Neural cell (in vitro differentiated cells): ENCODE results near the gene CCDC73. TPM values are rescaled to one million over a fixed set of nuclear protein-coding genes. Genes with fewer than 3 reads are reported as not detected.

ENCODE experiments used
- H2AFZ ChIP-seq: fragments of 200-600, 300-800 bp; sonication (generic), shearing (Covaris generic); 2 replicates; pipeline ENCODE4 v1.6.0; 2014; ENCODE audit warnings: low read depth, mild to moderate bottlenecking, antibody characterized with exemption, low read length, moderate library complexity
- H3F3A ChIP-seq: fragments of 200-600 bp; shearing (Covaris generic); 2 replicates; pipeline ENCODE4 v1.6.1; 2016; ENCODE audit warnings: mild to moderate bottlenecking, moderate library complexity, mixed read lengths, antibody characterized with exemption, low read length; ENCODE audit not compliant: insufficient read depth, poor library complexity, severe bottlenecking
- H3K27ac ChIP-seq: fragments of 200-600, 300-800 bp; sonication (generic), shearing (Covaris generic); 2 replicates; pipeline ENCODE4 v1.5.1; 2014; ENCODE audit warnings: mild to moderate bottlenecking, low read length, moderate library complexity
- H3K27me3 ChIP-seq: fragments of 300-800, 200-600 bp; sonication (generic), shearing (Covaris generic); 2 replicates; pipeline ENCODE4 v1.6.0; 2014; ENCODE audit warnings: mild to moderate bottlenecking, low read depth, low read length, moderate library complexity; ENCODE audit not compliant: insufficient read depth
- H3K36me3 ChIP-seq: fragments of 300-800, 200-600 bp; sonication (generic), shearing (Covaris generic); 2 replicates; pipeline ENCODE4 v1.5.1; 2014; ENCODE audit warnings: mild to moderate bottlenecking, antibody characterized with exemption, low read length, moderate library complexity; ENCODE audit not compliant: insufficient read depth
- H3K4me2 ChIP-seq: fragments of 300-800, 200-600 bp; sonication (generic), shearing (Covaris generic); 2 replicates; pipeline ENCODE4 v1.6.0; 2014; ENCODE audit warnings: mild to moderate bottlenecking, low read length
- H3K4me3 ChIP-seq: fragments of 300-800, 200-600 bp; sonication (generic), shearing (Covaris generic); 2 replicates; pipeline ENCODE4 v1.5.1; 2014; ENCODE audit warnings: mild to moderate bottlenecking, low read length, moderate library complexity
- H3K79me2 ChIP-seq: fragments of 200-600 bp; shearing (Covaris generic); replicated peaks from 2 replicates; pipeline ENCODE4 v1.6.0; 2014; ENCODE audit warnings: mild to moderate bottlenecking, low read length, moderate library complexity; ENCODE audit not compliant: insufficient read depth
- H3K9ac ChIP-seq: fragments of 300-800, 200-600 bp; sonication (generic), shearing (Covaris generic); 2 replicates; pipeline ENCODE4 v1.6.1; 2016; ENCODE audit warnings: mild to moderate bottlenecking, low read length, mixed read lengths
- H3K9me2 ChIP-seq: fragments of 200-600 bp; shearing (Covaris generic); 2 replicates; pipeline ENCODE4 v1.6.1; 2016; ENCODE audit warnings: mild to moderate bottlenecking, low read length, mixed read lengths; ENCODE audit not compliant: insufficient read depth
- H3K9me3 ChIP-seq: fragments of 200-600, 300-800 bp; sonication (generic), shearing (Covaris generic); 2 replicates; pipeline ENCODE4 v1.6.1; 2016; ENCODE audit warnings: mild to moderate bottlenecking, mixed run types, low read length, moderate library complexity, mixed read lengths
- H4K20me1 ChIP-seq: fragments of 200-600 bp; shearing (Covaris generic); 2 replicates; pipeline ENCODE4 v1.6.1; 2016; ENCODE audit warnings: mild to moderate bottlenecking, mixed run types; ENCODE audit not compliant: insufficient read depth
- CTCF ChIP-seq: fragments of 450-650 bp; IDR thresholded peaks from 2 replicates; pipeline ENCODE4 v1.5.1; 2014; ENCODE audit warnings: antibody characterized with exemption, mild to moderate bottlenecking, moderate library complexity; ENCODE audit not compliant: poor library complexity, severe bottlenecking
- EP300 ChIP-seq: fragments of 450-650 bp; conservative IDR thresholded peaks from 2 replicates; pipeline ENCODE4 v1.6.1; 2014; ENCODE audit warnings: antibody characterized with exemption, mild to moderate bottlenecking, moderate library complexity; ENCODE audit not compliant: poor library complexity, severe bottlenecking
- EZH2 ChIP-seq: fragments of 200-600, 300-800 bp; shearing (Covaris generic), sonication (generic); IDR thresholded peaks from 2 replicates; pipeline ENCODE4 v1.6.1; 2014; ENCODE audit warnings: antibody characterized with exemption, low read length, borderline replicate concordance, mild to moderate bottlenecking; ENCODE audit not compliant: insufficient read depth, poor library complexity, severe bottlenecking
- MXI1 ChIP-seq: fragments of 450-650 bp; conservative IDR thresholded peaks from 2 replicates; pipeline ENCODE4 v1.6.1; 2014; ENCODE audit warnings: antibody characterized with exemption, mild to moderate bottlenecking; ENCODE audit not compliant: poor library complexity, severe bottlenecking
- POLR2AphosphoS5 ChIP-seq: IDR thresholded peaks from 2 replicates; pipeline ENCODE4 v1.6.1; 2012
- RAD21 ChIP-seq: fragments of 450-650 bp; conservative IDR thresholded peaks from 2 replicates; pipeline ENCODE4 v1.6.1; 2014; ENCODE audit warnings: antibody characterized with exemption, mild to moderate bottlenecking, moderate library complexity
- REST ChIP-seq: IDR thresholded peaks from 2 replicates; pipeline ENCODE4 v1.6.1; 2012; ENCODE audit warnings: borderline replicate concordance
- SMC3 ChIP-seq: fragments of 450-650 bp; conservative IDR thresholded peaks from 2 replicates; pipeline ENCODE4 v1.6.1; 2014; ENCODE audit warnings: antibody characterized with exemption, mild to moderate bottlenecking, moderate library complexity; ENCODE audit not compliant: poor library complexity
- TAF1 ChIP-seq: IDR thresholded peaks from 2 replicates; pipeline ENCODE4 v1.6.1; 2012; ENCODE audit warnings: low read depth
- polyA plus RNA-seq: library from polyadenylated mRNA; depleted of rRNA; stranded (reverse); fragments of >200 nt; gene quantifications from 2 replicates; pipeline ENCODE4 v1.2.3, GENCODE V29; 2014

The CCDC73 gene
- polyA plus RNA-seq, 1 donor from 2014 or later = 0.07 TPM

GRCh38 chr11:32809313-32809712 lies 14.9 kb upstream of the CCDC73 start:
- Histone ChIP-seq H3K4me3 (no peak overlapping the region), H3K27ac (no peak overlapping the region), H3K4me2 (no peak overlapping the region), H2AFZ (no peak overlapping the region), H3K36me3 (no peaks in the 10 kb centered on the region), H3K79me2 (no peaks in the 10 kb centered on the region), H3K27me3 (no peaks in the 10 kb centered on the region), H3K9ac (no peak overlapping the region), H4K20me1 (no peaks in the 10 kb centered on the region), H3F3A (no peaks in the 10 kb centered on the region), H3K9me2 (no peaks in the 10 kb centered on the region), H3K9me3 (no peaks in the 10 kb centered on the region)
- no peak for TF ChIP-seq TAF1
- no peak for TF ChIP-seq MXI1
- TF ChIP-seq RAD21 = peak; percentile 60
- TF ChIP-seq SMC3 = peak; percentile 61
- no peak for TF ChIP-seq REST
- peak; percentile 68 for TF ChIP-seq CTCF
- no peak for TF ChIP-seq EZH2

- no peak overlapping the region for H3K9ac ChIP-seq
- H2AFZ ChIP-seq = no peak overlapping the region
- no peaks in the 10 kb centered on the region for H3K9me3 ChIP-seq
- H3K27ac ChIP-seq = no peak overlapping the region
- H3K9me2 ChIP-seq = no peaks in the 10 kb centered on the region
- TF ChIP-seq SMC3 = no peak
- TF ChIP-seq EZH2 = no peak
- no peak for TF ChIP-seq REST
- TF ChIP-seq RAD21 = no peak
- TF ChIP-seq POLR2AphosphoS5 = no peak
- TF ChIP-seq CTCF = no peak
- TF ChIP-seq MXI1 = no peak
- TF ChIP-seq TAF1 = no peak
- no peak for TF ChIP-seq EP300
- no peaks in the 10 kb centered on the region for H4K20me1 ChIP-seq
- H3F3A ChIP-seq = no peaks in the 10 kb centered on the region
- no peak overlapping the region for H3K4me2 ChIP-seq
- no peaks in the 10 kb centered on the region for H3K79me2 ChIP-seq
- H3K4me3 ChIP-seq = no peak overlapping the region
- H3K27me3 ChIP-seq = no peaks in the 10 kb centered on the region
- H3K36me3 ChIP-seq = no peaks in the 10 kb centered on the region
Measured at GRCh38 chr11:32796425-32796824, 2.0 kb upstream of the CCDC73 start.
